Psoas muscle (tissue), 8 donors: ENCODE measurements around the gene SRXN1. TPM values are rescaled to one million over a fixed set of nuclear protein-coding genes. Genes with fewer than 3 reads are reported as not detected.

Experiments
- ATAC-seq, 4 donors: fragments of 200-7000 bp; cut with Tn5 transposase; one replicate each; pipeline ENCODE4 v1.9.1; 2020; ENCODE audit warnings: moderate library complexity in 3 of 4, mild to moderate bottlenecking in 2 of 4
- DNase-seq, 2 donors: peaks; one replicate each; pipeline ENCODE4 v3.0.0-alpha.2; 2020
- H3K27ac ChIP-seq: fragments of 200-600 bp; one replicate; pipeline ENCODE4 v1.8.0; 2022
- H3K27me3 ChIP-seq, 3 donors: fragments of 200-600 bp in 1 of 3; one replicate each; pipeline versions ENCODE4 v1.6.1 to v1.8.0; 2013 to 2022; ENCODE audit warnings: low read length in 2 of 3, mild to moderate bottlenecking in 2 of 3, moderate library complexity in 1 of 3; ENCODE audit not compliant: insufficient read depth in 3 of 3
- H3K36me3 ChIP-seq, 2 donors: fragments of 200-600 bp in 1 of 2; one replicate each; pipeline versions ENCODE4 v1.6.1 to v1.8.0; 2013 to 2022; ENCODE audit warnings: low read depth in 1 of 2, mild to moderate bottlenecking in 1 of 2, moderate library complexity in 1 of 2; ENCODE audit not compliant: insufficient read depth in 1 of 2
- H3K4me1 ChIP-seq: fragments of 200-600 bp; one replicate; pipeline ENCODE4 v1.8.0; 2022
- H3K4me3 ChIP-seq: fragments of 200-600 bp; one replicate; pipeline ENCODE4 v1.8.0; 2022; ENCODE audit warnings: mild to moderate bottlenecking
- H3K9me3 ChIP-seq: fragments of 200-600 bp; one replicate; pipeline ENCODE4 v1.8.0; 2022
- CTCF ChIP-seq: fragments of 200-600 bp; IDR thresholded peaks from one replicate; pipeline ENCODE4 v1.8.0; 2022; ENCODE audit warnings: antibody characterized with exemption
- WGBS, 3 donors: extraction: QIAGEN DNeasy Blood & Tissue Kit; methylation state at CpG; one replicate each; pipeline versions ENCODE4 v1.1.6 to v1.1.7; 2013; 5-methylcytosine and 5-hydroxymethylcytosine counted together
- intact Hi-C, 2 donors: fragments of 100-400 bp; cut with DNase I; formaldehyde crosslinking; loops; one replicate each; pipeline versions ENCODE4 v1.11.0 to v1.14.2; 2022
- polyA plus RNA-seq, 3 donors: library from polyadenylated mRNA; stranded (reverse); fragments of 200-250 nt; gene quantifications; one replicate each; pipeline ENCODE4 v1.2.3, GENCODE V29; 2013
- total RNA-seq, 4 donors: library from RNA; stranded (reverse); fragmentation: NEBNext Ultra II Directional in 2 of 4; extraction: Animal tissue kit (Norgen Biotek cat#: 25700) in 2 of 4; gene quantifications; one replicate each; pipeline versions ENCODE4 v1.2.1 to v1.2.4, GENCODE V29; 2021 to 2023
- donor health status: healthy with polysubstance abuse.
- donor health status: DM: no; HTN: no; CAD: no; lungs with moderate emphysema.
- donor health status: Bipolar disorder and iron deficiency.
- donor health status: healthy.
- donor health status: DM: yes; HTN: yes; CAD: no.
- donor health status: DM: no; HTN: no; CAD: no.
- donor health status: DM: no; HTN: no; CAD: no.
- donor health status: DM: yes; HTN: yes; CAD: no.

SRXN1 gene
- total and polyA plus RNA-seq, 7 donors = 30.7 to 172 (median 69.6) TPM

GRCh38 chr20:635028-635892 is 17.7 kb downstream of the SRXN1 start:
- no peak for TF ChIP-seq CTCF
- Histone ChIP-seq H3K4me1 (no peaks in the 10 kb centered on the region), H3K9me3 (no peaks in the 10 kb centered on the region), H3K27me3 (peaks cover 0 to 1% (median 0%) of the 10 kb centered on the region in 3 donors), H3K4me3 (no peak overlapping the region), H3K27ac (no peak overlapping the region), H3K36me3 (no peaks in the 10 kb centered on the region)
- WGBS, 3 donors = 58 to 70% (median 64%) methylated on average over 9 of the region's 9 CpGs
- ATAC-seq (no peak), DNase-seq (no peak)
- intact Hi-C loops = no loop called here

GRCh38 chr20:634148-634925 is 18.7 kb downstream of the SRXN1 start:
- Histone ChIP-seq H3K4me3 (no peak overlapping the region), H3K4me1 (no peaks in the 10 kb centered on the region), H3K27me3 (peaks cover 0 to under 1% (median 0%) of the 10 kb centered on the region in 3 donors), H3K36me3 (no peaks in the 10 kb centered on the region), H3K9me3 (no peaks in the 10 kb centered on the region), H3K27ac (no peak overlapping the region)
- intact Hi-C loops = no loop called here
- no peak for TF ChIP-seq CTCF
- no peak for ATAC-seq
- 56 to 63% (median 58%) methylated on average over 14 of the region's 14 CpGs for WGBS, 3 donors
- DNase-seq = no peak

DNA sequence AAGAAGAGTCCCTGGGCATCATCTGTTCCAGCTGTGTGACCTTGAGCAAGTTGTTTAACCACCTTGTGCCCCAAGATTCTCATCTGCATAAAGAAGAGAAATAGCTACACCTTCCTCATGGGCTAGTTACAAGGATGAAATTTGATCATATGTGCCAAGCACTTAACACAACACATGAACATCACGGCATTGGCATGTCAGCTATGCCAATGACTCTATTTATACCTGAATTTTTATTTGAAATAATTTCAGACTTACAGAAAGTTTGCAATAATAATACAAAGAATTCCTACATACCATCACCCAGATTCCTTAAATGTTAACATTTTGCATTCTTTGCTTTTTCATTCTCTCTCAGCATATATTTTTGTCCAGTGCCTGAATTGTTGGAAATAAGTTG is 21.9 kb downstream of the SRXN1 start:
- Histone ChIP-seq H3K27ac (no peak overlapping the region), H3K4me3 (no peak overlapping the region), H3K36me3 (no peaks in the 10 kb centered on the region), H3K4me1 (no peaks in the 10 kb centered on the region), H3K9me3 (no peaks in the 10 kb centered on the region), H3K27me3 (peaks cover 0 to 6% (median 0%) of the 10 kb centered on the region in 3 donors)
- ATAC-seq (no peak), DNase-seq (no peak)
- WGBS, 3 donors = 18 to 62% (median 36%) methylated on average over 1 of the region's 1 CpG
- TF ChIP-seq CTCF = no peak
- intact Hi-C loops = no loop called here

DNA sequence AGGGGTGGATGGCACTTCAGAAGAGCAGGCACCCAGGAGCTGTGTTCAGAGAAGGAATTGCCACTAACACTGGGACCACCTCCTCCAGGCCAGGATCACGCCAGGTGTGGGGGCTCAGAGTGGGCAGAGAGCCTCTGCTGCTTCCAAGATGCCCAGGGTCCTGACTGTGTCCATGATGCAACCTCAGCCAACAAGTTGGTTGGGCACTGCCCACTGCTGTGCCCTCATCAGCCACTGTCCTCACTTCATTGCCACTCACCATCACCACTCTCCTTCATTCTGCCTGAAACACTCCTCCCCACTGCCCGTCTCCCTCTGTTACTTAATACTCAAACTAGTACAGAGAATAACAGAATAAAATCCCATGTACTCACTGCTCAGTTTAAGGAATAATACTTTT is 26.4 kb downstream of the SRXN1 start:
- Histone ChIP-seq H3K4me1 (no peaks in the 10 kb centered on the region), H3K27ac (no peak overlapping the region), H3K4me3 (no peak overlapping the region), H3K9me3 (no peaks in the 10 kb centered on the region), H3K27me3 (peaks cover 0 to 11% (median 4%) of the 10 kb centered on the region in 3 donors), H3K36me3 (no peaks in the 10 kb centered on the region)
- no peak for TF ChIP-seq CTCF
- ATAC-seq (no peak), DNase-seq (no peak)
- 70 to 85% (median 75%) methylated on average over 2 of the region's 2 CpGs for WGBS, 3 donors
- intact Hi-C loops = no loop called here
